Measurements from ENCODE around the gene KRTAP4-6.

DNA sequence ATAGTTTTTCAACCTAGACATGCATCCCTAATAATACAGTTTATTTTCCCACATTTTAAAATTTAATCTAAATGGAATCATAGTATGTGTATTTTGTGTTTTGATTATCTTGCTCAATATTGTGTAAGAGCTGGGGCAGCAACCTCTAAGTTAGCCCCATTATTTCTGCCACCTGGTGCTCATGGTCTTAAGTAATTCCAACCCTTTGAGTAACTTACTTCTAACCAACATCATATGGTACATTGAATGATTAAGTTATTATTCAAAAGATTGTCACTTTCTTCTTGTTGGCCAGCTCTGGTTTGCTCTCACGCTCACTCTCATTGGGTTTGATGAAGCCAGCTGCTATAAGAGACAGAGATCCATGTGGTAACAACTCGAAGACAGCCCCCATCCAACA is 31.5 kb upstream of the KRTAP4-6 start:
- TF ChIP-seq, protein P1, sequence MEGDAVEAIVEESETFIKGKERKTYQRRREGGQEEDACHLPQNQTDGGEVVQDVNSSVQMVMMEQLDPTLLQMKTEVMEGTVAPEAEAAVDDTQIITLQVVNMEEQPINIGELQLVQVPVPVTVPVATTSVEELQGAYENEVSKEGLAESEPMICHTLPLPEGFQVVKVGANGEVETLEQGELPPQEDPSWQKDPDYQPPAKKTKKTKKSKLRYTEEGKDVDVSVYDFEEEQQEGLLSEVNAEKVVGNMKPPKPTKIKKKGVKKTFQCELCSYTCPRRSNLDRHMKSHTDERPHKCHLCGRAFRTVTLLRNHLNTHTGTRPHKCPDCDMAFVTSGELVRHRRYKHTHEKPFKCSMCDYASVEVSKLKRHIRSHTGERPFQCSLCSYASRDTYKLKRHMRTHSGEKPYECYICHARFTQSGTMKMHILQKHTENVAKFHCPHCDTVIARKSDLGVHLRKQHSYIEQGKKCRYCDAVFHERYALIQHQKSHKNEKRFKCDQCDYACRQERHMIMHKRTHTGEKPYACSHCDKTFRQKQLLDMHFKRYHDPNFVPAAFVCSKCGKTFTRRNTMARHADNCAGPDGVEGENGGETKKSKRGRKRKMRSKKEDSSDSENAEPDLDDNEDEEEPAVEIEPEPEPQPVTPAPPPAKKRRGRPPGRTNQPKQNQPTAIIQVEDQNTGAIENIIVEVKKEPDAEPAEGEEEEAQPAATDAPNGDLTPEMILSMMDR (conservative IDR thresholded peaks at IDR 0.05; ENCODE audit: low read depth, low read length): no peak
- TF ChIP-seq EZH2phosphoT487 (IDR thresholded peaks at IDR 0.05; ENCODE audit: borderline replicate concordance, low read length): no peak
- TF ChIP-seq EZH2 (IDR thresholded peaks at IDR 0.05; ENCODE audit: low read length, unreplicated experiment): no peak
